Thyroid gland (tissue), 4 donors: Measurements from ENCODE around the gene NFIB.

Experiments used
- POLR2A ChIP-seq, 2 donors: fragments of 450-650 bp; IDR thresholded peaks; one replicate each; pipeline ENCODE4 v1.6.1; 2017; ENCODE audit warnings: antibody characterized with exemption in 2 of 2, mild to moderate bottlenecking in 2 of 2, moderate library complexity in 1 of 2
- TF ChIP-seq, protein P1 (sequence below), 6 experiments: fragments of 200-600 bp in 3 of 6; fragments of 450-650 bp in 3 of 6; sonication (generic) in 3 of 6; IDR thresholded peaks; one replicate each; pipeline ENCODE4 v1.5.1; 2016 to 2019; ENCODE audit warnings: antibody characterized with exemption in 6 of 6, mild to moderate bottlenecking in 2 of 6, inconsistent platforms in 1 of 6, moderate library complexity in 1 of 6

DNA sequence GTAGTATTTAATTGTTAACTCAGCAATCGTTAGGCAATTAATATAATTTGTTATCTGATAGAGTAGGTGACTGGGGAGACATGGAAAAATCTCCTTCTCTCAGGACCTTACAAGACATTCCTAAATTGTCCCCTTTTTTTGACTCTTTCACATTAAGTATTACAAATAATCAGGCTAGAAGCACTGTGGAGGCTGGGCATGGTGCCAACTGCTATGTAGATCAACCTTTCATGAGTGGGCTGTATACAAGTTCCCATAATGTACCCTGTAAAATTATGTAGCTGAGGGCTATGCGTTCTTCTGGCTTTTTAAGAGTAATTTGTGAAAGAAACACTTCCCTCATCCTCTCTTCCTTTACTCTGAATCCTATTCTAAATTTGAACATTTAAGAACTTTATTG lies 140.2 kb downstream of the NFIB start:
- TF ChIP-seq, protein P1, sequence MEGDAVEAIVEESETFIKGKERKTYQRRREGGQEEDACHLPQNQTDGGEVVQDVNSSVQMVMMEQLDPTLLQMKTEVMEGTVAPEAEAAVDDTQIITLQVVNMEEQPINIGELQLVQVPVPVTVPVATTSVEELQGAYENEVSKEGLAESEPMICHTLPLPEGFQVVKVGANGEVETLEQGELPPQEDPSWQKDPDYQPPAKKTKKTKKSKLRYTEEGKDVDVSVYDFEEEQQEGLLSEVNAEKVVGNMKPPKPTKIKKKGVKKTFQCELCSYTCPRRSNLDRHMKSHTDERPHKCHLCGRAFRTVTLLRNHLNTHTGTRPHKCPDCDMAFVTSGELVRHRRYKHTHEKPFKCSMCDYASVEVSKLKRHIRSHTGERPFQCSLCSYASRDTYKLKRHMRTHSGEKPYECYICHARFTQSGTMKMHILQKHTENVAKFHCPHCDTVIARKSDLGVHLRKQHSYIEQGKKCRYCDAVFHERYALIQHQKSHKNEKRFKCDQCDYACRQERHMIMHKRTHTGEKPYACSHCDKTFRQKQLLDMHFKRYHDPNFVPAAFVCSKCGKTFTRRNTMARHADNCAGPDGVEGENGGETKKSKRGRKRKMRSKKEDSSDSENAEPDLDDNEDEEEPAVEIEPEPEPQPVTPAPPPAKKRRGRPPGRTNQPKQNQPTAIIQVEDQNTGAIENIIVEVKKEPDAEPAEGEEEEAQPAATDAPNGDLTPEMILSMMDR (IDR thresholded peaks at IDR 0.05), result no peak
- no peak for TF ChIP-seq POLR2A (IDR thresholded peaks at IDR 0.05)
